ENCODE results near the gene ST3GAL2. TPM values are rescaled to one million over a fixed set of nuclear protein-coding genes. Genes with fewer than 3 reads are reported as not detected.

The ST3GAL2 gene
- total and polyA plus RNA-seq, 9 of the 15 experiments (the other 6 are each of a cell fraction or from before 2014, with no cell fraction given), result 1.5 to 108 (median 34.3) TPM

- no TSS peak for BruUV-seq (replicated peaks)
- 82% methylated on average over 5 of the region's 5 CpGs for WGBS (ENCODE audit: insufficient coverage, low coverage, missing lambda C conversion rate)
- no peaks in the 10 kb centered on the region for H3K36me3 ChIP-seq (ENCODE audit: control insufficient read depth, insufficient read depth, low read length)
- no peak for FAIRE-seq
- ChIA-PET POLR2A (interaction anchor here (0.5 kb wide), 1 partner anchor 35 kb away, joined by 3 read pairs; no protein-coding TSS in a partner anchor), CTCF (ENCODE audit: low intra/inter-chr PET ratio) (no interaction called here)
- H3K4me2 ChIP-seq (ENCODE audit: insufficient read depth, low read length), result no peak overlapping the region
- no peak overlapping the region for H2AFZ ChIP-seq (ENCODE audit: low read depth, low read length)
- no peak overlapping the region for H3K9ac ChIP-seq (ENCODE audit: insufficient read depth in 1 of 2, low read depth in 2 of 2, low read length in 2 of 2)
- no peaks in the 10 kb centered on the region for H4K20me1 ChIP-seq (replicated peaks; ENCODE audit: control insufficient read depth, insufficient read depth, low read length)
- DNase-seq (ENCODE audit: extremely low read depth in 1 of 4, low spot score in 3 of 4), result no peak
- intact Hi-C loops (cut with micrococcal nuclease) (loop anchor here (5.0 kb wide), 1 partner anchor 35 kb away; no protein-coding TSS in a partner anchor), in situ Hi-C loops (cut with MboI) (no loop called here)
- H3K9me1 ChIP-seq (ENCODE audit: control insufficient read depth, insufficient read depth, low read length), result no peaks in the 10 kb centered on the region
- no peak overlapping the region for H3K27ac ChIP-seq (ENCODE audit: extremely low read depth, low read depth, low read length)
- no peak for TF ChIP-seq ZKSCAN3 (CRISPR knock-in tag; IDR thresholded peaks at IDR 0.05)
- TF ChIP-seq PRPF4 (IDR thresholded peaks at IDR 0.05; ENCODE audit: insufficient read depth, low read depth, low read length, poor library complexity, severe bottlenecking), result no peak
- TF ChIP-seq KAT7 (CRISPR knock-in tag; IDR thresholded peaks at IDR 0.05; ENCODE audit: borderline replicate concordance), result no peak
- TF ChIP-seq ZSCAN32 (CRISPR knock-in tag; IDR thresholded peaks at IDR 0.05), result no peak
- no peak for TF ChIP-seq ARID2 (IDR thresholded peaks at IDR 0.05)
- peak; percentile 27 for TF ChIP-seq CBFA2T2 (conservative IDR thresholded peaks at IDR 0.05)
- TF ChIP-seq CBFA2T3 (IDR thresholded peaks at IDR 0.05), result peak; percentile 36
- TF ChIP-seq ZNF507 (tag; conservative IDR thresholded peaks at IDR 0.05), result no peak
- TF ChIP-seq FOXP1 (CRISPR knock-in tag; IDR thresholded peaks at IDR 0.05), result no peak
- TF ChIP-seq CTCFL (IDR thresholded peaks at IDR 0.05; ENCODE audit: borderline replicate concordance, insufficient read depth, low read depth, low read length, poor library complexity, severe bottlenecking), result no peak
- TF ChIP-seq ZNF717 (CRISPR knock-in tag; IDR thresholded peaks at IDR 0.05), result no peak
- TF ChIP-seq, protein P1, sequence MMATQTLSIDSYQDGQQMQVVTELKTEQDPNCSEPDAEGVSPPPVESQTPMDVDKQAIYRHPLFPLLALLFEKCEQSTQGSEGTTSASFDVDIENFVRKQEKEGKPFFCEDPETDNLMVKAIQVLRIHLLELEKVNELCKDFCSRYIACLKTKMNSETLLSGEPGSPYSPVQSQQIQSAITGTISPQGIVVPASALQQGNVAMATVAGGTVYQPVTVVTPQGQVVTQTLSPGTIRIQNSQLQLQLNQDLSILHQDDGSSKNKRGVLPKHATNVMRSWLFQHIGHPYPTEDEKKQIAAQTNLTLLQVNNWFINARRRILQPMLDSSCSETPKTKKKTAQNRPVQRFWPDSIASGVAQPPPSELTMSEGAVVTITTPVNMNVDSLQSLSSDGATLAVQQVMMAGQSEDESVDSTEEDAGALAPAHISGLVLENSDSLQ (IDR thresholded peaks at IDR 0.05), result no peak
- H3K4me1 ChIP-seq (replicated peaks in 1 of 2; ENCODE audit: control insufficient read depth in 2 of 2, insufficient read depth in 2 of 2, low read length in 2 of 2), result peaks cover 10 to 29% of the 10 kb centered on the region in 2 experiments; a peak in 4 of 5 replicates
- H3K27me3 ChIP-seq (ENCODE audit: control insufficient read depth in 2 of 2, insufficient read depth in 2 of 2, low read length in 2 of 2), result no peaks in the 10 kb centered on the region
- no peaks in the 10 kb centered on the region for H3K9me3 ChIP-seq (replicated peaks; ENCODE audit: control insufficient read depth, insufficient read depth, low read depth, low read length)
- no peak overlapping the region for H3K4me3 ChIP-seq
- ATAC-seq, result no peak
- peaks cover 10% of the 10 kb centered on the region for H3K79me2 ChIP-seq (ENCODE audit: control insufficient read depth, insufficient read depth, low read length)
Measured at GRCh38 chr16:70457446-70458166, 18.7 kb upstream of the ST3GAL2 start.

Data from K562 (cell line).